ENCODE measurements around the gene BMPR2. TPM values are rescaled to one million over a fixed set of nuclear protein-coding genes. Genes with fewer than 3 reads are reported as not detected.

BMPR2 gene
- total and polyA plus RNA-seq, 2 donors: 20.1 to 86.7 TPM

Small RNAs within 50 kb of the gene (small RNA-seq; reads per million reads assigned to genes)
- gene MTND4LP17 (not detected), gene RN7SL753P (not detected)

Other genes starting within 250 kb of the BMPR2 start
- gene SUMO1, start 137.7 kb upstream of the BMPR2 start, total RNA-seq: 134 TPM
- gene SUMO1, start 137.7 kb upstream of the BMPR2 start, polyA plus RNA-seq: 72.7 TPM
- 96.8 TPM for gene NOP58, start 110.6 kb upstream of the BMPR2 start, total RNA-seq
- 39.5 TPM for gene NOP58, start 110.6 kb upstream of the BMPR2 start, polyA plus RNA-seq

All from urinary bladder (tissue), 2 donors.